ENCODE data around the gene RDH13.

- no peak for TF ChIP-seq CTCF (IDR thresholded peaks at IDR 0.05)
- TF ChIP-seq POLR2A (IDR thresholded peaks at IDR 0.05), result no peak
These were observed 20.3 kb downstream of the RDH13 start for GRCh38 chr19:55042688-55043087.

Data from lower leg skin (tissue), 3 donors.